LoVo (cell line): ENCODE measurements around the gene THOC5.

Source experiments
- DNase-seq: peaks from one replicate; pipeline ENCODE4 v3.0.0-alpha.2; 2016; ENCODE audit warnings: low spot score

The THOC5 gene

GRCh38 chr22:29473001-29473400, 80.6 kb downstream of the THOC5 start:
- DNase-seq: no peak

GRCh38 chr22:29470159-29470855, 83.2 kb downstream of the THOC5 start:
- DNase-seq: peak; percentile 80

GRCh38 chr22:29469755-29470154, 83.8 kb downstream of the THOC5 start:
- no peak for DNase-seq

- DNase-seq: no peak
These were observed 89.0 kb downstream of the THOC5 start for GRCh38 chr22:29464581-29464980.

- no peak for DNase-seq
These were observed 89.9 kb downstream of the THOC5 start for GRCh38 chr22:29463629-29464028.

GRCh38 chr22:29461263-29461662, 92.3 kb downstream of the THOC5 start:
- no peak for DNase-seq

- DNase-seq: no peak
These were observed 93.8 kb downstream of the THOC5 start for GRCh38 chr22:29459773-29460172.

GRCh38 chr22:29458551-29458950, 95.0 kb downstream of the THOC5 start:
- DNase-seq: no peak

- no peak for DNase-seq
These were observed 95.8 kb downstream of the THOC5 start for GRCh38 chr22:29457730-29458129.

GRCh38 chr22:29456211-29456671, 97.3 kb downstream of the THOC5 start:
- no peak for DNase-seq
